NCI-H510A treated with DMSO at 0.1 percent for 48 hours (cell line): ENCODE data around the gene PLA2R1.
"Not testable (repeated sequence)": the region's sequence is repeated elsewhere in the genome, so short reads cannot be mapped to it uniquely, and the experiment has no call there.

Experiments
- DNase-seq: peaks from one replicate; lab custom pipeline; 2025; lab: John Stamatoyannopoulos, UW

Gene PLA2R1

GRCh38 chr2:159982270-159982669 is 80.1 kb downstream of the PLA2R1 start:
- no peak for DNase-seq

GRCh38 chr2:159976527-159977160 is 85.8 kb downstream of the PLA2R1 start:
- no peak for DNase-seq

- DNase-seq: no peak
Observed at GRCh38 chr2:159973325-159973724, 89.1 kb downstream of the PLA2R1 start.

GRCh38 chr2:159971365-159972152 is 90.9 kb downstream of the PLA2R1 start:
- no peak for DNase-seq

- not testable (repeated sequence) for DNase-seq
Observed at GRCh38 chr2:159970548-159970947, 91.9 kb downstream of the PLA2R1 start.

GRCh38 chr2:159968279-159968900 is 94.0 kb downstream of the PLA2R1 start:
- peak; percentile 5 for DNase-seq

- no peak for DNase-seq
Observed at GRCh38 chr2:159963700-159964099, 98.7 kb downstream of the PLA2R1 start.

- not testable (repeated sequence) for DNase-seq
Observed at GRCh38 chr2:159962513-159962912, 99.9 kb downstream of the PLA2R1 start.

GRCh38 chr2:159961451-159961850 is 101.0 kb downstream of the PLA2R1 start:
- no peak for DNase-seq

- no peak for DNase-seq
Observed at GRCh38 chr2:159961037-159961436, 101.4 kb downstream of the PLA2R1 start.

GRCh38 chr2:159960414-159960813 is 102.0 kb downstream of the PLA2R1 start:
- no peak for DNase-seq

- DNase-seq: no peak
Observed at GRCh38 chr2:159959136-159959535, 103.3 kb downstream of the PLA2R1 start.

GRCh38 chr2:159953136-159953823 is 109.1 kb downstream of the PLA2R1 start:
- no peak for DNase-seq

- no peak for DNase-seq
Observed at GRCh38 chr2:159946326-159946999, 116.0 kb downstream of the PLA2R1 start.

- no peak for DNase-seq
Observed at GRCh38 chr2:159944874-159945273, 117.5 kb downstream of the PLA2R1 start.

GRCh38 chr2:159942146-159942545 is 120.3 kb downstream of the PLA2R1 start:
- DNase-seq: no peak

- no peak for DNase-seq
Observed at GRCh38 chr2:159941729-159942128, 120.7 kb downstream of the PLA2R1 start.

- DNase-seq: peak; percentile 24
Observed at GRCh38 chr2:159939946-159940345, 122.5 kb downstream of the PLA2R1 start.

GRCh38 chr2:159938395-159938794 is 124.0 kb downstream of the PLA2R1 start:
- no peak for DNase-seq

- no peak for DNase-seq
Observed at GRCh38 chr2:159936471-159936870, 125.9 kb downstream of the PLA2R1 start.

GRCh38 chr2:159933727-159934049 is 128.7 kb downstream of the PLA2R1 start:
- DNase-seq: no peak
